Left lung (tissue), 10 donors: ENCODE data around the gene FAM110A. TPM values are rescaled to one million over a fixed set of nuclear protein-coding genes. Genes with fewer than 3 reads are reported as not detected.
"Not testable (repeated sequence)": the region's sequence is repeated elsewhere in the genome, so short reads cannot be mapped to it uniquely, and the experiment has no call there.

Experiments
- ATAC-seq: fragments of 200-7000 bp; cut with Tn5 transposase; one replicate; pipeline ENCODE4 v1.9.1; 2020; ENCODE audit warnings: moderate library complexity
- DNase-seq, 4 donors: peaks; one replicate each; pipeline ENCODE4 v3.0.0-alpha.2; 2013 to 2020
- H3K27ac ChIP-seq, 2 donors: fragments of 200-600 bp; sonication (generic) in 1 of 2; one replicate each; pipeline versions ENCODE4 v1.5.0 to v1.8.0; 2020 to 2021
- H3K27me3 ChIP-seq, 2 donors: fragments of 200-600 bp; sonication (generic) in 1 of 2; one replicate each; pipeline versions ENCODE4 v1.5.0 to v1.8.0; 2020 to 2021
- H3K36me3 ChIP-seq, 2 donors: fragments of 200-600 bp; sonication (generic) in 1 of 2; one replicate each; pipeline versions ENCODE4 v1.5.0 to v1.8.0; 2020 to 2021
- H3K4me1 ChIP-seq, 2 donors: fragments of 200-600 bp; one replicate each; pipeline ENCODE4 v1.8.0; 2021
- H3K4me3 ChIP-seq, 2 donors: fragments of 200-600 bp; sonication (generic) in 1 of 2; one replicate each; pipeline versions ENCODE4 v1.5.0 to v1.8.0; 2020 to 2021; ENCODE audit warnings: mild to moderate bottlenecking in 1 of 2
- H3K9me3 ChIP-seq, 2 donors: fragments of 200-600 bp; sonication (generic) in 1 of 2; one replicate each; pipeline versions ENCODE4 v1.5.0 to v1.8.0; 2020 to 2021
- CTCF ChIP-seq, 2 donors: fragments of 200-600 bp; sonication (generic) in 1 of 2; IDR thresholded peaks; one replicate each; pipeline versions ENCODE4 v1.5.0 to v1.8.0; 2021; ENCODE audit warnings: antibody characterized with exemption in 2 of 2
- intact Hi-C, 2 donors: fragments of 100-400 bp; cut with DNase I; formaldehyde crosslinking; loops; one replicate each; pipeline versions ENCODE4 v1.11.2 to v1.14.2; 2022
- polyA plus RNA-seq, 6 donors: library from polyadenylated mRNA; unstranded; fragments of 120-200 nt; gene quantifications; one replicate each; pipeline ENCODE4 v1.2.1, GENCODE V29; 2013; ENCODE audit not compliant: insufficient read length in 6 of 6
- total RNA-seq, 2 donors: library from RNA; stranded (reverse); fragmentation: NEBNext Ultra II Directional; extraction: Animal tissue kit (Norgen Biotek cat#: 25700); gene quantifications; one replicate each; pipeline ENCODE4 v1.2.1, GENCODE V29; 2021
- donor health status: DM: no; HTN: yes; CAD: no.
- donor health status: DM: no; HTN: no; CAD: no.

The FAM110A gene
- total and polyA plus RNA-seq, 8 donors = 11.8 to 21.5 (median 13.4) TPM

- ATAC-seq = no peak
- Histone ChIP-seq H3K4me1 (peaks cover 0 to 17% of the 10 kb centered on the region in 2 donors), H3K27me3 (peaks cover 0 to 10% of the 10 kb centered on the region in 2 donors), H3K9me3 (no peaks in the 10 kb centered on the region), H3K27ac (no peak overlapping the region), H3K36me3 (no peaks in the 10 kb centered on the region), H3K4me3 (no peak overlapping the region)
- intact Hi-C loops = no loop called here
- DNase-seq = no peak
- no peak for TF ChIP-seq CTCF (IDR thresholded peaks at IDR 0.05)
These were observed 57.1 kb downstream of the FAM110A start for GRCh38 chr20:890666-891057.

- no peak for TF ChIP-seq CTCF (IDR thresholded peaks at IDR 0.05)
These were observed 57.7 kb downstream of the FAM110A start for GRCh38 chr20:891058-891705.

GRCh38 chr20:891706-892080 lies 58.2 kb downstream of the FAM110A start:
- no peak for TF ChIP-seq CTCF (IDR thresholded peaks at IDR 0.05)
- ATAC-seq = no peak
- Histone ChIP-seq H3K27ac (no peak overlapping the region), H3K27me3 (no peaks in the 10 kb centered on the region), H3K36me3 (no peaks in the 10 kb centered on the region), H3K4me3 (no peak overlapping the region), H3K4me1 (peaks cover 0 to 17% of the 10 kb centered on the region in 2 donors), H3K9me3 (no peaks in the 10 kb centered on the region)
- intact Hi-C loops = no loop called here
- DNase-seq = no peak

More at GRCh38 chr20:891058-891705, 57.7 kb downstream of the FAM110A start:
- intact Hi-C loops = no loop called here
- DNase-seq (no peak), ATAC-seq (peak; percentile 59)
- no peak overlapping the region for H3K27ac ChIP-seq
- peaks cover 0 to 17% of the 10 kb centered on the region in 2 donors for H3K4me1 ChIP-seq
- no peaks in the 10 kb centered on the region for H3K36me3 ChIP-seq
- H3K9me3 ChIP-seq = no peaks in the 10 kb centered on the region
- peaks cover 0 to 4% of the 10 kb centered on the region in 2 donors for H3K27me3 ChIP-seq
- no peak overlapping the region for H3K4me3 ChIP-seq

GRCh38 chr20:892371-892770 lies 58.9 kb downstream of the FAM110A start:
- intact Hi-C loops, H3K27me3 ChIP-seq, DNase-seq, H3K36me3 ChIP-seq, ATAC-seq, H3K9me3 ChIP-seq, H3K27ac ChIP-seq, H3K4me3 ChIP-seq: not testable (repeated sequence)
- peaks cover 0 to 17% of the 10 kb centered on the region in 2 donors for H3K4me1 ChIP-seq

Other genes starting within 250 kb of the FAM110A start
- under 1 TPM; 0.18 to 0.52 TPM for gene TCF15, start 223.4 kb upstream of the FAM110A start, total RNA-seq
- 1 to 10 TPM; 1.1 to 2.4 (median 1.8) TPM for gene TCF15, start 223.4 kb upstream of the FAM110A start, polyA plus RNA-seq
- 10 to 100 TPM; 24.7 to 40.9 TPM for gene SRXN1, start 180.5 kb upstream of the FAM110A start, total RNA-seq
- 1 to 10 TPM; 6.2 to 8.7 (median 7.2) TPM for gene SRXN1, start 180.5 kb upstream of the FAM110A start, polyA plus RNA-seq
- not detected for gene SCRT2, start 157.9 kb upstream of the FAM110A start, total RNA-seq
- not detected for gene SCRT2, start 157.9 kb upstream of the FAM110A start, polyA plus RNA-seq
- gene SLC52A3, start 65.2 kb upstream of the FAM110A start, total RNA-seq = 1 to 10 TPM; 1.6 to 2.7 TPM
- gene SLC52A3, start 65.2 kb upstream of the FAM110A start, polyA plus RNA-seq = under 1 TPM; 0.37 to 0.61 (median 0.48) TPM
- gene ANGPT4, start 82.6 kb downstream of the FAM110A start, total RNA-seq = under 1 TPM; 0.16 to 0.20 TPM
- gene ANGPT4, start 82.6 kb downstream of the FAM110A start, polyA plus RNA-seq = under 1 TPM; 0.06 to 0.11 (median 0.09) TPM
- 1 to 10 TPM; 2.2 to 6.1 TPM for gene RSPO4, start 168.6 kb downstream of the FAM110A start, total RNA-seq
- gene RSPO4, start 168.6 kb downstream of the FAM110A start, polyA plus RNA-seq = 1 to 10 TPM; 2.6 to 4.3 (median 3.4) TPM